Endodermal cell (in vitro differentiated cells): ENCODE data around the gene GALNT18. TPM values are rescaled to one million over a fixed set of nuclear protein-coding genes. Genes with fewer than 3 reads are reported as not detected.

Source experiments
- DNase-seq: peaks from one replicate; pipeline ENCODE4 v3.0.0-alpha.2; 2017
- H3K27ac ChIP-seq: 2 replicates; pipeline ENCODE4 v1.5.1; 2013; ENCODE audit warnings: mild to moderate bottlenecking, low read depth, low read length, moderate library complexity
- H3K27me3 ChIP-seq: 2 replicates; pipeline ENCODE4 v1.6.1; 2013; ENCODE audit warnings: mild to moderate bottlenecking, low read length, moderate library complexity; ENCODE audit not compliant: insufficient read depth, control insufficient read depth, poor library complexity, severe bottlenecking
- H3K36me3 ChIP-seq: 2 replicates; pipeline ENCODE4 v1.7.0; 2013; ENCODE audit warnings: mild to moderate bottlenecking, low read length, moderate library complexity; ENCODE audit not compliant: control insufficient read depth, insufficient read depth
- H3K4me1 ChIP-seq: one replicate; pipeline ENCODE4 v1.7.0; 2013; ENCODE audit warnings: low read length; ENCODE audit not compliant: control insufficient read depth, insufficient read depth
- H3K4me3 ChIP-seq: 2 replicates; pipeline ENCODE4 v1.5.1; 2013; ENCODE audit warnings: mild to moderate bottlenecking, low read length, moderate library complexity
- H3K9ac ChIP-seq: 2 replicates; pipeline ENCODE4 v1.6.1; 2013; ENCODE audit warnings: mild to moderate bottlenecking, low read length, moderate library complexity; ENCODE audit not compliant: poor library complexity, severe bottlenecking; ENCODE audit errors: extremely low read depth
- H3K9me3 ChIP-seq: 2 replicates; pipeline ENCODE4 v1.6.1; 2013; ENCODE audit warnings: mild to moderate bottlenecking, low read length, moderate library complexity; ENCODE audit not compliant: control insufficient read depth
- H3K27ac Mint-ChIP-seq: 2 replicates; pipeline ENCODE4 v1.8.0; 2020; ENCODE audit warnings: mixed read lengths
- H3K27me3 Mint-ChIP-seq: 2 replicates; pipeline ENCODE4 v1.8.0; 2021; ENCODE audit warnings: mild to moderate bottlenecking, mixed read lengths; ENCODE audit not compliant: insufficient read depth
- H3K36me3 Mint-ChIP-seq: 2 replicates; pipeline ENCODE4 v1.8.0; 2020; ENCODE audit warnings: low read depth, mixed read lengths
- H3K4me1 Mint-ChIP-seq: 2 replicates; pipeline ENCODE4 v1.8.0; 2020; ENCODE audit warnings: mixed read lengths
- H3K4me3 Mint-ChIP-seq: 2 replicates; pipeline ENCODE4 v1.8.0; 2020; ENCODE audit warnings: mild to moderate bottlenecking, moderate library complexity, mixed read lengths
- H3K9me3 Mint-ChIP-seq: 2 replicates; pipeline ENCODE4 v1.8.0; 2020; ENCODE audit warnings: mild to moderate bottlenecking, mixed read lengths
- CTCF ChIP-seq: fragments of 200-600 bp; sonication (generic); conservative IDR thresholded peaks from 2 replicates; pipeline ENCODE4 v1.5.0; 2021; ENCODE audit warnings: antibody characterized with exemption, mild to moderate bottlenecking
- WGBS, 2 experiments: methylation state at CpG; one replicate each; pipeline versions ENCODE4 v1.1.5 to v1.1.7; 2013; ENCODE audit warnings: missing lambda C conversion rate in 2 of 2, mixed read lengths in 1 of 2; ENCODE audit not compliant: insufficient coverage in 1 of 2, insufficient read length in 1 of 2; 5-methylcytosine and 5-hydroxymethylcytosine counted together
- total RNA-seq, 2 donors: library from RNA; stranded (reverse); fragmentation: NEBNext Ultra II Directional in 1 of 2; extraction: Animal tissue kit (Norgen Biotek cat#: 25700) in 1 of 2; gene quantifications; 2 replicates in 1 of 2; 3 replicates in 1 of 2; pipeline ENCODE4 v1.2.1, GENCODE V29; 2021

Gene GALNT18
- total RNA-seq, 2 donors from 2014 or later: 5.1 to 9.9 TPM

- H3K27me3 ChIP-seq: peaks cover 5% of the 10 kb centered on the region
- H3K27me3 Mint-ChIP-seq: peaks cover 3% of the 10 kb centered on the region
- no peaks in the 10 kb centered on the region for H3K4me1 ChIP-seq
Observed at GRCh38 chr11:11253995-11254394, 367.8 kb downstream of the GALNT18 start.

GRCh38 chr11:11253497-11253896, 368.3 kb downstream of the GALNT18 start:
- H3K9me3 Mint-ChIP-seq: no peaks in the 10 kb centered on the region
- Histone ChIP-seq H3K4me1 (no peaks in the 10 kb centered on the region), H3K4me3 (no peak overlapping the region), H3K27me3 (peaks cover 5% of the 10 kb centered on the region), H3K27ac (no peak overlapping the region), H3K36me3 (no peaks in the 10 kb centered on the region), H3K9ac (no peak overlapping the region), H3K9me3 (no peaks in the 10 kb centered on the region)
- no peak overlapping the region for H3K27ac Mint-ChIP-seq
- H3K4me3 Mint-ChIP-seq: no peak overlapping the region
- no peaks in the 10 kb centered on the region for H3K36me3 Mint-ChIP-seq
- 64 to 78% methylated on average over 2 to 3 of the region's 4 CpGs for WGBS, 2 experiments
- H3K4me1 Mint-ChIP-seq: no peaks in the 10 kb centered on the region
- peak; percentile 43 for DNase-seq
- TF ChIP-seq CTCF: no peak
- H3K27me3 Mint-ChIP-seq: peaks cover 3% of the 10 kb centered on the region

More at GRCh38 chr11:11253995-11254394, 367.8 kb downstream of the GALNT18 start:
- no peaks in the 10 kb centered on the region for H3K9me3 ChIP-seq
- H3K4me3 ChIP-seq: no peak overlapping the region
- TF ChIP-seq CTCF: no peak
- H3K9me3 Mint-ChIP-seq: no peaks in the 10 kb centered on the region
- no peak overlapping the region for H3K4me3 Mint-ChIP-seq
- H3K9ac ChIP-seq: no peak overlapping the region
- no peaks in the 10 kb centered on the region for H3K4me1 Mint-ChIP-seq
- no peak overlapping the region for H3K27ac Mint-ChIP-seq
- WGBS, 2 experiments: 93 to 95% methylated on average over 5 of the region's 5 CpGs
- peak; percentile 38 for DNase-seq
- no peaks in the 10 kb centered on the region for H3K36me3 Mint-ChIP-seq
- no peaks in the 10 kb centered on the region for H3K36me3 ChIP-seq
- no peak overlapping the region for H3K27ac ChIP-seq

DNA sequence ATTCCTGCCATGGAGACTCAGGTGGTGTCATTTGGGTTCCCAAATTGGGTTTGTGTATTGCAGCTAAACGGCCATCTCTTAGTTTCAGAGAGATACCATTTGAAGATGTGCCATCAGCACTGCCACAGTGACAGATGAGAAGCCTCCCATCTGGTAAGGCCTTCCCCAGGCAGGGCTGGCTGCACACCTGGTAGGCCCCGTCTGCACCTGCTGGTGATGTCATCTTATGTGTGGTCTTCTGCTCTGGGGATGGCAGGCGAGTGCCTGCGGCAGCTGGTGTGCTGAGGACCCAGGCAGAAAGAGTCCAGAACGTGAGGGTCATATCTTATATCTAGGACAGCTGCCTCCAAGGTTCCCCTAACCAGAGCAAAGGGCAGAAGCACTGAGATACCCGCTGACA, 369.4 kb downstream of the GALNT18 start:
- Mint-ChIP-seq H3K27ac (no peak overlapping the region), H3K4me1 (no peaks in the 10 kb centered on the region), H3K36me3 (no peaks in the 10 kb centered on the region), H3K27me3 (peaks cover 3% of the 10 kb centered on the region), H3K4me3 (no peak overlapping the region), H3K9me3 (peaks cover under 1% of the 10 kb centered on the region)
- Histone ChIP-seq H3K27me3 (peaks cover 5% of the 10 kb centered on the region), H3K9ac (no peak overlapping the region), H3K36me3 (no peaks in the 10 kb centered on the region), H3K9me3 (no peaks in the 10 kb centered on the region), H3K27ac (no peak overlapping the region), H3K4me3 (no peak overlapping the region), H3K4me1 (no peaks in the 10 kb centered on the region)
- no peak for TF ChIP-seq CTCF
- peak; percentile 13 for DNase-seq
- WGBS, 2 experiments: 86 to 97% methylated on average over 6 of the region's 6 CpGs
